HG03175 (cell line): ENCODE measurements around the gene ACO2.

Experiments
- ATAC-seq: cut with Tn5 transposase; IDR thresholded peaks from one replicate; pipeline ENCODE4 v1.9.1; 2021; ENCODE audit warnings: mild to moderate bottlenecking, moderate library complexity; ENCODE audit not compliant: unreplicated experiment

ACO2 gene

DNA sequence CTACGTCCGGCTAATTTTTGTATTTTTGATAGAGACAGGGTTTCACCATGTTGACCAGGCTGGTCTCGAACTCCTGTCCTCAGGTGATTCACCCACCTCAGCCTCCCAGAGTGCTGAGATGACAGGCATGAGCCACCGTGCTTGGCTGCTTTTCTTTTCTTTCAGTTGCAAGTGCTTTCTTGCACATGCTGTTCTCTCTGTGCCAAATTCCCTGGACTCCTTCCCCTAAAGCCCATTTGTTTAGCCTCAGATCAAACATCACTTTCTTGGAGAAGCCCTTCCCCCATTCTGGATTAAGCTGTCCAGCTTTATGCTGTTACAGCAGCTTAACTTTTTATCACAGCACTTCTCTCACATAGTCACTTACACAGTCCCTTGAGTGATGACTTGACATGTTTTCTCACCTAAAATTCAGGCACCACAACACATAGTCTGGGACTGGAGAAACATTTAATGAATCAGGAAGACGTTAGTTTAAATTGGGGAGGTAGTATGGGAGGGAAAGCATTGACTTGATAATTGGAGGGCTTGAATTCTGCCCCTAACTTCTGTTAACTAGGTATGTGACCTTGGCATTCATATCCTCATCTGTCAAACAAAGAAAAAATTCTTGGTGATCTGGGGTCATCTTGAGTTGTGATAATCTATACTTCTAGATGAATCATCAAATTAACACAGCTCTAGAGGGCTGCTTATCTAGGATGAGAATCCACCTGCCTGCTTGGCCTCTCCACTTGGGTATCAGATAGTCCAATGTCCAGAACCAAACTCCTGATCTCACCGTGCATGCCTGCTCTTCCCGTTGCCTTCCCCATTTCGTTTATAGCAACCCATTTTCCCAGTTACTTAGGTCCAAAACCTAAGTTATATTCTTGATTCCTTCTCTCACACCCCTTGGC, 18.4 kb downstream of the ACO2 start:
- no peak for ATAC-seq

DNA sequence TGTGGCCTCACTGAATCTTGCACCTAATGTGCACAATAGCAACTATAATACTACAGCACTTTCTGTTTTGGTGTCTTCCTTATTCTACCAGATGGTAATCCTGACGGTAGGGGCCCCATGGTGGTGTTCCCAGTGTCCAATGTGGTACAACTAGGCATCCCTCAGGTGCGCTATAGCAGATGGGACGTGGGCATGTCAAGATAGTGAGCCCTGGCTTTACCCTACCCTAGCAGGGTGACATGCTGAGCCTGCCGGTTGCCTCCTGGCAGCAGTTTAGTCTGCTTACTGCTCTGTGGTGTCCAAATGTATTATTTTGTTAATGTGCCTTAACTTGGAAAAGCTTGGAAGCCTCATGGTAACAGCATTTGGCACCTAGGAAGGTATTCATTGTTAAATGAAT, 19.2 kb downstream of the ACO2 start:
- ATAC-seq, result no peak

DNA sequence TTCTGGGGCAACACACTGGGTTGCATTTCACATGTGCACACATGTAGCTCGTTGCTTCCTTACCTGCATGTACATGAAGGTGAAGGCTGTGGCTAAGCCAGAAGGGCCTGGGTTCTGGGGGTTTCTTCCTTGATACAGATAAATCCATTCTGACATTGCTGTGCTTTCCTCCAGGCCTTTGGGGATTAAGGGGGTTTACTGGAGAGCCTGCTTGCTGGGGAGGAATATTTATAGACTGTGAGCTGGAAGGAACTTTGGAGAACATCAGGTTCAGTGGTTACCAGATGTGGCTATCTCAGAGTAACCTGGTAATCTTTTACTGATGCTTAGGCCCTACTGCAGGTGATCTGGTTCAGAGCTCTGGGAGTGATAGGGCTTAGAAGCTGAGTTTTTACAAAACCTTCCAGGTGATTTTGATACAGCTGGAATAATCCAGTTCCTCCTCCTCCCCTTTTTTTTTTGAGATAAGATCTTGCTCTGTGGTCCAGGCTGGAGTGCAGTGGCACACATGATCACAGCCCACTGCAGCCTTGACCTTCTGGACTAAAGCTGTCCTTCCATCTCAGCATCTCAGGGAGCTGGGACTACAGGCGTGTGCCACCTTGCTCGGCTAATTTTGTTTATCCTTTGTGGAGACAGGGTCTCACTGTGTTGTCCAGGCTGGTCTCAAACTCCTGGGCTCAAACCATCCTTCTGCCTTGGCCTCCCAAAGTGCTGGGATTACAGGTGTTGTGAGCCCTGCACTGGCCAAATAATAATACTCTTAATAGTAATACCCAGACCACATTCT, 19.9 kb downstream of the ACO2 start:
- ATAC-seq, result no peak

DNA sequence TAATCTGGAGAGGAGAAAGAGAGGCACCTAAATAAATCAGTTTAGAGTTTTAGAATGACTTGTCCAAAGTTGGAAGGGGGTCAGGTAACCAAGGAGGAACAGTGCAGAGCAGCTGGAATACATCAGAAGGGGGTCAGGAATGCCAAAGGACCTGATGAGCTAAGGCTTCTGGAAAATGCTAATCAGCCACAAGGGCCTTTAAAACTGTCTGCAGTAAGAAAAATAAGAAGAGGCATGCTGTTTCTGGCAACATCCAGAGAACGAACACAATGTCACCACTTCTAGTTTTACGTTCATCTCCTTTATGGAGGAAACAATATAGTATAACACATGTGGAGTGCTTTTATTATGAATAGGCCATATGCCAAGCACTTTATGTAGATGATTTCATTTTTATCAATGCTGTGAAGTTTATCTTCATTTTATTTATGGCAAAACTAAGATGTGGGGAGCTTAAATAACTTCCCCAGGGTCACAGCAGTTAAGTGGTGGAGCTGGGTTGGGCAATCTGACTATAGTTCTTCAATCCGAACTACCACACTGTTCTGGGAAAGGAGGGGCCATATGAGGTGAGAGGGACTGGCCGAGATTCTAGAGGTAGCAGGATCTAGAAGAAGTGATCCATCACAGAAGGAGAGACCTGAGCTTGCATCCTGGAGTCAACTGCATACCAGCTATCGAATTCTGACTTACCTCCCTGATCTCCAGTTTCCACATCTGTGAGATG, 22.6 kb downstream of the ACO2 start:
- no peak for ATAC-seq

DNA sequence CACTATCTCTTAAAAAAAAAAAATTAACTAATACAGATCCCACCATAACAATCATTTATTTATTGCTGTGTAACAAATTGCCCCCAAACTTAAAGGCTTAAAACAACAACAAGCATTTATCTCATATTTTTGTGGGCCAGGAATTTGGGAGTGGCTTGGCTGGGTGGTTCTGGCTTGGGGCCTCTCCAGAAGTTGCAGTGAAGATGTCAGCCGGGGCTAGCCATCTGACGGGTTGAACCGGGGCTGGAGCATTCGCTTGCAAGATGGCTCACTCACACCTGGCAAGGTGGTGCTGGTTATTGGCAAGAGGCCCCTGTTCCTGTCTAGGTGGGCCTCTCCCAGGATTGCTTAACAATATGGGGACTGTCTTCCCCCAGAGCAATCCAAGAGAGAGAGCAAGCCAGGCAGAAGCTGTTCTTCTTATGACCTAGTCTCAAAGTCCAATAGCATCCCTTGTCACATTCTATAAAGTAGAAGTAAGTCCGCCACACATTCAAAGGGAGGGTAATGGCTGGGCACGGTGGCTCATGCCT, 29.5 kb downstream of the ACO2 start:
- no peak for ATAC-seq

DNA sequence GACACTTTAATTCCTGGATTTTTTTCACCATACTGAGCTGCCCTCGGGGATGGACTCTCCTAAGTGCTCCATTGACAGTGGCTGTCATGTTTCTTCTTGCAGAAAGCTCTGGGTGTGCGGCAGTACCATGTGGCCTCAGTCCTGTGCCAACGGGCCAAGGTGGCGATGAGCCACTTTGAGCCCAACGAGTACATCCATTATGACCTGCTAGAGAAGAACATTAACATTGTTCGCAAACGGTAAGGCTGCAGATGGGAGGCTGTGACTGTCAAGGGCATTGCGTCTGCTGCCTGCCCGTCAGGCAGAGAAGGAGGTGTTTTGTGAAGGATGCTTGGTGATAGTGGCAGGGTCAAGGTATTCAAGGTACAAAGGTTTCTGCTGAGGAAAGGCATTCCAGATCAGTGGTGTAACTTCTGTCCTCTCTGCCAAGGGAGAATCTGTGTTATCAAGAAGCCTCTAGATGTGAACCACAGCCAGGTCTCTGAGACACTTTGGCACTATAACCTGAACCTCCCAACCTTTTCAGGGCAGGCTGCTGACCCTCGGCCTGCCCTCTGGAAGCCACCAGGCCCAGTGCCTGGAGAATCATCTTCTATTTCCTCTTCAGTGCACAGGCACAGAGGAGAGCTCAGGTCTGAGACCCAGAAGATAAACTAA, 30.8 kb downstream of the ACO2 start:
- ATAC-seq, result no peak

DNA sequence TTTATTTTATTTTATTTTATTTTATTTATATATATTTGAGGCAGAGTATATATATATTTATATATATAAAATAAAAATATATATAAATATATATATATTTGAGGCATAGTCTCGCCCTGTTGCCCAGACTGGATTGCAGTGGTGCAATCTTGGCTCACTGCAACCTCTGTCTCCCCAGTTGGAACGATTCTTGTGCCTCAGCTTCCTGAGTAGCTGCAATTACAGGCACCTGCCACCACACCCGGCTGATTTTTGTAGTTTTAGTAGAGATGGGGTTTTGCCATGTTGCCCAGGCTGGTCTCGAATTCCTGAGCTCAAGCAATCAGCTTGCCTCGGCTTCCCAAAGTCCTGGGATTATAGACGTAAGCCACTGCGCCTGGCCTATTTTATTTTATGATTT, 31.4 kb downstream of the ACO2 start:
- ATAC-seq, result no peak

DNA sequence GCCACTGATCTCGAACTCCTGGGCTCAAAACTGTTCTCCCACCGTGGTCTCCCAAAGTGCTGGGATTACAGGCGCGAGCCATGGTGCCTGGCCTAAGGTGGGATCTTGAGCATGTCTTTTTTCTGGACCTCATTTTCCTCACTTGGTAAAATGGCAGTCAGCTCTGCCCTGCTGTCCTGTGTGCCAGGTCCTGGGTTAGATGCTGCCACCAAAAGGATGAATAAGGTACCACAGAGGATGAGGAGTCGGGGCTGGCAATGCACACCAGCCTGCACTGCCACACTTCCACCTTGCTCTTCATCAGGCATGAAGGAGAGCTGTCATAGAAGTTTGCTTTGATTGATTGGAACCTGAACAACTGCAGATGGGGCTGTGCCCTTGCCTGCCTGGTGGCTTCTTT, 32.3 kb downstream of the ACO2 start:
- no peak for ATAC-seq

DNA sequence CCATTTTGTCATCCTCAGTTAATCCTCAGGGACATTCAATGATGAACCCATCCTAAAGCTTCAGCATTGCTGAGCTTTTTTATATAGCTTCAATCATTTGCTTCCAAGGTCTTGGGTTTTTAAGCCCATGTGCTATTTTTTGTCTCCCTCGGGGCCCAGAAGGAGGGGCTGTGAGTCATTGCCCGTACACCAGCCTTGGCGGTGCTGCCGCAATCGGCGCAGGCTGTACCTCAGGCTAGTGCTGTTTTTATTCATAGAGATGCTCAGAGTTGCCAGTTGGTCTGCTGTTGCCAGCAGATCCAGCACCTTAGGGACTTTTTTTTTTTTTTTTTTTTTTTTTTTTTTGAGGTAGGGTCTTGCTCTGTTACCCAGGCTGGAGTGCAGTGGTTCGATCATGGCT, 35.5 kb downstream of the ACO2 start:
- no peak for ATAC-seq

DNA sequence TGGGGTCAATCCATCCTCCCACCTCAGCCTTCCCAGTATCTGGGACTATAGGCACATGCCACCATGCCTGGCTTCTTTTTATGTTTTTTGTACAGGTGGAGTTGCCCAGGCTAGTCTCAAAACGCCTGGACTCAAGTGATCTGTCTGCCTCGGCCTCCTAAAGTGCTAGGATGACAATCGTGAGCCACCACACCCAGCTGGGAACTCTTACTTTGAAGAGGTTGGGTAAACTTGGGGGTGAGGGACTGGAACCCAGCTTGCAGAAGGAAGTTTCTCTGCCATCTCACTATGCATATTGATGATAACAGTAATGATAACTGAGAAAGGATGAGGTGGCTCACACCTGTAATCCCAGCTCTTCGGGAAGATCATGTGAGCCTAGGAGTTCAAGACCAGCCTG, 35.9 kb downstream of the ACO2 start:
- no peak for ATAC-seq

DNA sequence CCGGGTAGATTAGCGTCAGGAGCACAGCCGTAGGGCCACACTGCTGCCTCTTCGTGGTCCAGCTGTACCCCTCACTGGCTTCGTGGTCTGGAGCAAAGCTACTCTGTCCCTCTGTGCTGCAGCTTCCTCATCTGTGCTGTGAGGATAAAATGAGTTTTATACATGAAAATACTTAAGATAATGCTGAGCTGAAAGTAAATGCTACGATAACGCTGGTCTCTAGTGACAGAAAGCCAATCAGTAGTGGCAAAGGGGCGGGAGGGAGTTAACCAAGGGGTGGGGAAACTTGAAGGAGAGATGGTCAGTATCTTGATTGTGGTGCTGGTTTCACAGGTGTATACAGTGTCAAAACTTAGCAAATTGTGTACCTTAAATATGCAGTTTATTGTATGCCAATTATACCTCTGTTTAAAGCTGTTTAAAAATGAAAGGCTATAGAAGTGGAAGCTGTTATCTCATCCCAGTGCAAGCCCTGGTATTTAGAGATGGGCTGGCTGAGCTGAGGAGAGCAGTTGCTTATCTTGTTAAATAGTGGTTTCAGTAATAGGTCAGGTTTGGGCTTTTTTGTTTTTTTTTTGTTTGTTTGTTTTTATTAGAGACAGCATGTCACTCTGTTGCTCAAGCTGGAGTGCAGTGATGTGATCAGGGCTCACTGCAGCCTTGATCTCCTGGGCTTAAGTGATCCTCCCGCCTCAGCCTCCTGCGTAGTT, 36.7 kb downstream of the ACO2 start:
- no peak for ATAC-seq

DNA sequence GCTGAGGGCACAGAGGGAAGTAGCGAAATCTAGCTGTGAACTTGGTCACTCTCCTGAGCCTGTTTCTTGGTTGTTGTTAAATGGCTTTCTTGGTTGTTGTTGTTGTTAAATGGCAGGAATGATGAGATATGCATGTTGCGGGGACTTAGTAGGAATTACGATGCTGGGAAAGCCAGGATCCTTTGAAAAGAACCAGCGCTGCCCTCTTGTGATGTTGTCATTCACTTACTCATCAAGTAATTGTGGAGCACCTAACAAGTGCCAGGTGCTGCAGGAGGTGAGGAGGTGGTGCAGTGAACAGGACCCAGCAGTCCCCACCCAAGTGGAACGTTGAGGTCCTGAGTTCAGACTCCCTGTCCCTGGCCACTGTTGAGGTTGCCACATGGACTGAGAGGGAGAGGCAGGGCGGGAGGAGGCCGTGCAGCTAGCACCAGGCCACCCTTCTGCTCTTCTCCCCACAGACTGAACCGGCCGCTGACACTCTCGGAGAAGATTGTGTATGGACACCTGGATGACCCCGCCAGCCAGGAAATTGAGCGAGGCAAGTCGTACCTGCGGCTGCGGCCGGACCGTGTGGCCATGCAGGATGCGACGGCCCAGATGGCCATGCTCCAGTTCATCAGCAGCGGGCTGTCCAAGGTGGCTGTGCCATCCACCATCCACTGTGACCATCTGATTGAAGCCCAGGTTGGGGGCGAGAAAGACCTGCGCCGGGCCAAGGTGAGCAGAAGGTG, 38.6 kb downstream of the ACO2 start:
- no peak for ATAC-seq

DNA sequence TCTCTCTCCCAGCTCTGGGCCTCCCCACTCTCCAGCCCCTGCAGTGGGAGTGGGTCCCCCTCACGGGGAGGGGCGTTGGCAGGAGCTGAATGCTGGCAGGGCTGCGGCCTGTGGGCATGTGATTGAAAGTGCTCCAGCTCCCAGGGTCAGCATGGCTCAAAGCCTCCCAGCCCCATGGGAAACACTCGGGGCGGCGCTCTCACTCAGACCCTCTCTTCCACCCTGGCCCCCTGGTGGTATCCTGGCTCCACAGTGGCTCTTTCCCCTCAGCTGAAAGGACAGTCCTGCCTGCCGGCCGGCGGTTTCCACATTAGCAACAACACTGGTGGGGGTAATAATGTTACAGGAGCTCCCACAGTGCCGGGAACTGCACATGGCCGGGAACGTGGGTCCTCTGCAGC, 39.9 kb downstream of the ACO2 start:
- ATAC-seq, result no peak

DNA sequence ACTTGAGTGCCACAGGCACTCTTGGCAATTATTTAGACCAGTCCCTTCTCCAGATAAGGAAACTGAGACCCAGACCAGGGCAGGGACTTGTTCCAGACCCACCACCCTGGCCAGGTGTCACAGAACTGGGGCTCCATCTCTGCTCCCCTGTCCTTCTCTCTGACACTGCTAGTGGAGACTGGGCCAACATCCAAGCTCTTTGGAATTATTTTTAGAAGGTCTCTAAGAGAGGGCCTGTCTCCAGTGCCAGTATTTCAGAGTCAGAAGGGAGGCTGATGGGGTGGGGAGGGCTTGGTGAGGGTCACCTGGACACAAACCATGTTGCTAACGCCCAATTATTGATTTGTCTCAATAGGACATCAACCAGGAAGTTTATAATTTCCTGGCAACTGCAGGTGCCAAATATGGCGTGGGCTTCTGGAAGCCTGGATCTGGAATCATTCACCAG, 42.6 kb downstream of the ACO2 start:
- ATAC-seq, result no peak

DNA sequence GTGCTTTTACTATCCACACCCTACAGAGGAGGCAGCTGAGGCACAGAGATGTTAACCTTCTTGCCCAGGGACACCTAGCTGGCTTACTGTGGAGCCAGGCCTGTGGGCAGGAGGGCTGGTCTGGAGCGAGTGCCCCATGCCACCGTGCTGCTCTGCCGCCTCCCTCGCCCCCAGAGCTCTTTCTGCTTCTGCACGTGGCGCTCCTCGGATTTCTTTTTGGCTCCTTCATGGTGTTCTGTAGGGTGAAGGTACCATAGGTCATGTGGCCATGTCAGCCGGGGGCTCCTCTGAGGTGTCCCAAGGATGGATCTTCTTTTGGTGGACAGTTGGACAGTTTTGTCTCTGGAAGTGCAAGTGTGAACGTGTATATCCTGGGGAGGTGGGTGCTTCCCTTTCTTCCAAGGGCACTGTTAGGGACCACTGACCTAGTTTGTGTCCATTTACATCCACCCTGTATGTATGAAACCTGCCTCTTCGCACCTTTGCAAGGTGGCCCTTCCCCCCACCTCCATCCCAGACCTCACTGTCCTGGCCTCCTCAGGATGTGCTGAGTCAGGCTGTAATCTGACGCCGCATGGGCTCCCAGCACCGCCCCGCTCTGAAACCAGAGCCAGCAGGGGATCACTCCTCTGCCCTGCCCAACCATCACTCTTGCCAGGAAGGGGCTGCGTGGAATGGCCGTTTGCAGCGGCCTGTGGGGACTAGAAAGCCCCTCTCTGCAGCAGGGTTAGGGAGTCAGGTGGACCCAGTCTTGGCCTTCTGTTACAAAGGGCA, 43.7 kb downstream of the ACO2 start:
- ATAC-seq, result no peak

DNA sequence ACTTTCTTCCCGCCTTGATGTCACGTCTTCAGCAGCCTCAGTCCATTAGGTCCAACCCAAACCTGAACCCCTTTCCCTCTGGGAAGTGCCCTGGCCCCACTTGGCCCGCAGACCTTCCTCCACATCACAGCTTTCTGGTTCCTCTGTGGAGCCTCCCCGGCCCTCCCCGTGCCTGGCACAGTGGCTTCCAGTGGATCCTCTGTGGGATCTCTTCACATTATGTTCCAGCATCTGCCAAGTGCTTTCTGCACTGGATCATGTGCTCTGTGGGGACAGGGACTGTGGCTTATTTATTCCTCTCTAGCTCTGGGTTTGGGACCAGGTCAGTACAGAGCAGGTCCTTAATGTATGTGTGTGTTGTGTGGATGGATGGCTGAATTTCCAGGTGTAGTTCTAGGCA, 44.5 kb downstream of the ACO2 start:
- ATAC-seq, result no peak

DNA sequence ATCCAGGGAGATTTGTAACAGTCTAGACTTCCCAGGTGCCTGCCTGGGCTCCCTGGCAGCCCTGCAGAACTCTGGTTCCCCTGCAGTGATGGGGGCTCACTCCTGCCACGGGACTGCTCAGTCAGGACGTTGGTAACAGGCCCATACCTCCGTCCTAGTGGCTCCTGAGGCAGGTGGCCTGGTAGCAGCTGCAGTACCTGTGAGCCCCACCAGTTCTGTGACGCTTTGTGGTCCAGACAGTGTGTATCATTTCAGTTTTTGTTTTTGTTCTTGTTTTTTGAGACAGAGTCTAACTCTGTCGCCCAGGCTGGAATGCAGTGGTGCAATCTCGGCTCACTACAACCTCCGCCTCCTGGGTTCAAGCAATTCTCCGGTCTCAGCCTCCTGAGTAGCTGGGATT, 47.5 kb downstream of the ACO2 start:
- no peak for ATAC-seq

DNA sequence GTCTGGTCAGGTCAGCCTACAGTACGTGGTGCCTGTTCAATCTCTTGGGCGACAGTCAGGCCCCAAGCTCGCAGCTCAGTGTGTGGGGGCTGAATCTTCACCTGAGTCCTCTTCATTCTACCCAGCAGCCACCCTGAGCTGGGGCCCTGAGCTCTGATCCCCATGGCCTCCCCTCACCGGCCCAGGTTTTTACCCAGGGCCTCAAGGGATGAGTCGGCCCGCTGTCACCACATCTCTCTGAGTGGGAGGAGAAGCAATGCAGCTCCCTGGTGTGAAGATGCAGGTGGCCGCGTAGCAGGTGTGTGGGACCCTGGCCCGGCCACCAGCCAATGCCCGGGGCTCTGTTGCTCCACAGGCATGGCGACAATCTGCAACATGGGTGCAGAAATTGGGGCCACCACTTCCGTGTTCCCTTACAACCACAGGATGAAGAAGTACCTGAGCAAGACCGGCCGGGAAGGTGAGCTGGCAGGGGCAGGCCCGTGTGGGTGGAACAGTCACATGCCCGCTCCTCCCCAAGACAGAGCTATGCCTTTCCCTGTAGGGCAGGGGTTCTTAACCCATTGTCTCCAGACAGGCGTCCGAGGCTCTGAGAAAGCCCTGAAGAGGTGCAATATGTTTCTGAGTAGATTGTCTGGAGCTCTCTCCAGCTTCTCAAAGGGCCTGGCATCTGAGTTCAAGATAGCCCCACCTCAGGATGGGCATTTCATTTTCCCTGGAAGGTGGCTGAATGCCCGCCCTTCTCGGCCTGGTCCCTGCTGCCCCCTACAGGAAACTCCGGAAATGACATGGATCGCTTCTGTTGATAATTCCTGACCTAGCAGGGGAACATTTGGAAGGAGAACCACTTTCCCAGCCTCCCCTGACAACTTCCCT, 48.5 kb downstream of the ACO2 start:
- no peak for ATAC-seq
